Activated gamma-delta T cell (primary cell): ENCODE data around the gene CMIP.

Source experiments
- DNase-seq: peaks from one replicate; lab custom pipeline; 2025; lab: John Stamatoyannopoulos, UW

The CMIP gene

DNA sequence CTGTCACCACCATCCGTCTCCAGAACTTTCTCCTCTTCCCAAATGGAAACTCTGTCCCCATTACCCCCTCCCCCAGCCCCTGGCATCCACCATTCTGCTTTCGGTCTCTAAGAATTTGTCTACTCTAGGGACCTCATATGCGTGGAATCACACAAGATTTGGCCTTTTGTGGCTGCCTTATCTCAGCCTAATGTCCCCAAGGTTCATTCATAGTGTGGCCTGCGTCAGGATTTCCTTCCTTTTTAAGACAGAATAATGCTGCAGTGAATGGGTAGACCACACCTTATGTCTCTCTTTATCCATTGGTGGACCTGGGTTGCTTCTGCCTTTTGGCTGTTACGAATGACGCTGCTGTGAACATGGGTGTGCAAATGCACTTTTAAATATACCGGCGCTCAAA lies 194.7 kb downstream of the CMIP start:
- no peak for DNase-seq

DNA sequence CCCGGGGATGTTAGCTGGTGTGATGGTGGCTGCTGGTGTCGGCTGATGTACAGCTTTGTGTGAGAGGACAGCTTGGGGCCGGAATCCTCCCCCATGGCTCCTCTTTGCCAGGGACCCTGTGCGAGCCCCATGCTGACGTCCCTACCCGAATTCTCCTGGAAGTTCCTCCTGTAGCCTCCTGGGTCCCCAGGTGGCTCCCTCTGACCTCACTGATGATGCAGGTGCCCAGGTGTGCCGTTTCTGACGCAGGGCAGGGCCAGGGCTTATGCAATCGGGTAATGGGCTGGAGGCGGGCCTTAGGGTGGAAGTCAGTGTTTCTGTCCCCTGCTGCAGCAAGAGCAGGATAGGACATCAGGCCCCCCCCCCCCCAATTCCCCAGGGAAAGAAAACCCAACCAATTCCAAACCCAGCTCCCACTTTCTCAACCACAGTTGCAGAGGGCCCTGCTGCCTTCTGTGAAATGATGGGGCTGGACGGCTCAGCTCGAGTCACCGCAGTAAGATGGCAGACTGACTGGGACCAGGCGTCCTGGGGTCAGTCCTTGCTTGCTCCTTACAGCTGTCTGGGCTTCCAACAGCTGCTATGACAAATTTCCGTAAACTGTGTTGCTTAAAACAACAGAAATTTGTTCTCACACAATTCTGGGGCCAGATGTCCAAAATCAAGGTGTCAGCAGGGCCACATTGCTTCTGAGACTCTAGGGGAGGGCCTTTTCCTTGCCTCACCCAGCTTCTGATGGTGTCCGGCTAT lies 195.5 kb downstream of the CMIP start:
- DNase-seq = no peak

DNA sequence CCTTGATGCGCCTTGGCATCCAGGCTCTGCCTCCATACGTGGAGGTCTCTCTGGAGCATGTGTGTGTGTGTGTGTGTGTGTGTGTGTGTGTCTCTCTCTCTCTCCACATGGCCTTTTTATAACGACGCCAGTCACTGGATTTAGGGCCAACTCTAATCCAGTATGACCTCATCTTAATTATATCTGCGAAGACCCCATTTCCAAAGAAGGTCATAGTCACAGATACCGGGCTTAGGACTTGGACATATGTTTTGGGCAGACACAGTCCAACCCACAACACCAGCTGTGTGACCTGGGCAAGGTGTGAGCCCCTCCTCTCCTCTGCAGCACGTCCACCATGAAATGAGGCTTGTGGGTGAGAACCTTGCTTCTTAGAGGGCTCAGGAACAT lies 196.1 kb downstream of the CMIP start:
- no peak for DNase-seq

DNA sequence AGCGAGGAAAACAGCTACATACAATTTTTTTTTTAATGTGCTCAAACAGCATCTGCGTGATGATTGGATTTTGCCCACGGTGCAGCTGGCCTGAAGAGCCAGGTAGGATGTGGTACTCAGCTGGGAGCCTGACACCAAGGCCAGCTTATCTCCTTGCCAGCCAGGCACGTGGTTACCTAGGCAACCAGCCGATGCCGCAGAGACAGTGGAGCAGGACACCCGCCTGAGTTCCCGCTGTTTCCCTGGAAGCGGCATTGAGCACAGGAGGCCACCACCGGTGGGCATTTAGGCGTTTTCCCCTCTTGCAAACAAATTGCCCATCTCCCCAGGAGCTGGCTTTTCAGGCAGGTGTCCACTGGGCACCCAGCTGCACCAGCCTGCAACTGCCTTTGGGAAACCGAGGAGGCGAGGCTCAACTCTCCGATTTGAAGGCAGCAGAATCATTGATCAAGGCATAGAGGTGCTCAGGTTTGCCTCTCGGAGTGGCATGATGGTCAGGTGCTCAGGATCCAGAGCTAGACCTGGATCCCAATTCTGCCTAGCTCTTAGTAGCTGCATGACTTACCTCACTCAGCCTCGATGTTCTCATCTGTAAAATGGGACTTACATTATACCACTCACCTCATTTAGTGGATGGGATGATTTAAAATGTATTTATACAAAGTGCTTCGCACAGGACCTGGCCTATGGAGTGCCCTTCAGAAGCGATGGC lies 196.9 kb downstream of the CMIP start:
- DNase-seq = no peak

DNA sequence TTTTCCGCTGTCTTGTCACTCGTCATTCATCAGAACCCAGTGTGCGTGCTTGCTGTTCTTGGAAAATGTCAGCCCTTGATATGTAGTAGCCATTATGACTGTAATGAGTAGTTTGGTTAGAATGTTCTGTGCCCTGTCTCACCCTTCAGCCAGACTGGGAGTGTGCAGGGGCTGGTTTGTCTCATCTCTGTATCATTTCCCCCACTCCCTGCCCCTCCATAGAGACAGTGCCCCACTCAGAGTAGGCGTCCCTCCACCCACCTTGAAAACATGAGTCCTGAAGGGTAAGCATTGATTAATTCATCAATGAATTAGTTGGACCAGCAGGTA lies 197.5 kb downstream of the CMIP start:
- no peak for DNase-seq

DNA sequence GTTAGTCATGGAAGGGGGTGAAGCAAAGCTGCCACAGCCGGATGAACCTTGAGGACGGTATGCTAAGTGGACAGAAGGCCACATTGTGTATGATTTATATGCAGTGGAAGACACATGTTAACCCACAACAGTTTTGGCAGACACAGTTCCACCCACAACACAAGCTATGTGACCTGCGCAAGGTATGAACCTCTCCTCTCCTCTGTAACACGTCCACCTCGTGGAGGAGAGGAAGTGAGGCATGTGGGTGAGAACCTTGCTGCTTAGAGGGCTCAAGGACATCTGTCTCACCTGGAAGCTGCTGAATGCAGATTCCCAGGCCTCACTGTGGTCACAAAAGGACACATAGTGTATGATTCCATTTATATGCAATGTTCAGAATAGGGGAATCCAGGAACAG lies 198.3 kb downstream of the CMIP start:
- no peak for DNase-seq

DNA sequence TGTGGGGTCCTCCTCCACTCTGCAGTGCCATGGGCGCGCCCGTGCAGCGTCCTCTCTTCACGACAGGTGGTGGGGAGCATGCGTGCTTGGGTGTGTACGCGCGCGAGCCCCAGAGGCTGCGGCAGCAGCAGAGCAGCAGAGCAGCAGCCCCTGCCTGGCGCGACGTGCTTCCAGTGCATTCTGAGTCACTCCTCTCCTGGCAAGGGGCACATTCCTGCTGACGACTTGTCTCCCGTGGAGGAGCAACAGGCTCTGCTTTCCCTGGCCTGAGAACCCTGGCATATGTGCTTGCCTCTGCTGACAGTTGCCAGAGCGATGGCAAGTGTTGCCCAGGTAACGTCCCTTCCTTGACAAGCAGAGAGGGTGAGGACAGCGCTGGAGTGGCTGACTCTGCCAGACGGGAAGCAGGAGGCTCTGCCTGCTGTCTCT lies 200.7 kb downstream of the CMIP start:
- DNase-seq = no peak

DNA sequence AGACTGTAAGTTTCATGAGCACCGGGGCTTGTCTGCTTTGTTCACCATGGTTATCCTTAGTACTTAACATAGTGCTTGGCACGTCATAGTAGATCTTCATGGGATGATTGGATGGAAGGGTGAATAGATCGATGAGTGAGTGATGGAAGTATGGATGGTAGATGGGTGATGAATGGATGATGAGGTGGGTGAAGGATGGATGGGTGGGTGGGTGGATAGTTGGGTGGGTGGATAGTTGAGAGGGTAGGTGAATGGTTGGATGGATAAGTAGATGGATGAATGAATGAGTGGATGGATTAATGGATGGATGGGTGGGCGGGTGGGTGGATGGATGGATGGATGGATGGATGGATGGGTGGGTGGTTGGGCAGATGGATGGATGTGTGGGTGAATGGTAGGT lies 201.3 kb downstream of the CMIP start:
- no peak for DNase-seq

DNA sequence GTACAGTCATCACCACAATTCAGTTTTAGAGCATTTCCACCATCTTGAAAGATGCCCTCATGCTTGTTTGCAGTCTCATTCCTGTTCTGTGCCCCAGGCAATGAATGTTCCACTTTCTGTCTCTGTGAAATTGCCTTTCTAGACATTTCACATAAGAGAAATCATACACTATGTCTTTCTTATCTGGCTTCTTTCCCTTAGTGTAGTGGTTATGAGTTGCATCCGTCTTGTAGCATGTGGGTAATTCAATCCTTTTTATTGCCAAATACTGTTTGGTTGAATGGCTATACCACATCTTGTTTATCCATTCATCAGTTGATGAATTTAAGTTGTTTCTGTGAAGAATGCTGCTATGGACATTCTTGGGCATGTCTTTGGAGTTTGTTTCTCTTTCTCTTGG lies 202.0 kb downstream of the CMIP start:
- DNase-seq = no peak

DNA sequence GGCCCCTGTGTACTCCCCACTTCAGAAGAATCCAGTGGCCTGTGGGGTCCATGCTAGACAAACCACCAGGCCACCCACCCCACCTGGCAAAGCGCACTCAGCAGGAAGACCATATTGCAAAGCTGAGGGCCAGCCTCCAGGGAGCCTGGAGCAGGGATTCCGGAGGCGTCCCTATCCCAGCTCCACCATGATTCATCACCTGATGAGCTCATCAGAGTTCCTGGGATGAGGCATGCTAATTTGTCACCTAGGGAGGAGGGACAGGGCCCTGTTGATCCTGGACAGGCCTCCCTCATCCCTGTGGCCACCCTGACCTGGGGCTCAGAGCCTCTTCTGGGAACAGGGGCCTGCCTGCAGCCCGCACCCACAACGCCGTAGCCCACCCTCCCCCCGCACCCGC lies 202.9 kb downstream of the CMIP start:
- no peak for DNase-seq

DNA sequence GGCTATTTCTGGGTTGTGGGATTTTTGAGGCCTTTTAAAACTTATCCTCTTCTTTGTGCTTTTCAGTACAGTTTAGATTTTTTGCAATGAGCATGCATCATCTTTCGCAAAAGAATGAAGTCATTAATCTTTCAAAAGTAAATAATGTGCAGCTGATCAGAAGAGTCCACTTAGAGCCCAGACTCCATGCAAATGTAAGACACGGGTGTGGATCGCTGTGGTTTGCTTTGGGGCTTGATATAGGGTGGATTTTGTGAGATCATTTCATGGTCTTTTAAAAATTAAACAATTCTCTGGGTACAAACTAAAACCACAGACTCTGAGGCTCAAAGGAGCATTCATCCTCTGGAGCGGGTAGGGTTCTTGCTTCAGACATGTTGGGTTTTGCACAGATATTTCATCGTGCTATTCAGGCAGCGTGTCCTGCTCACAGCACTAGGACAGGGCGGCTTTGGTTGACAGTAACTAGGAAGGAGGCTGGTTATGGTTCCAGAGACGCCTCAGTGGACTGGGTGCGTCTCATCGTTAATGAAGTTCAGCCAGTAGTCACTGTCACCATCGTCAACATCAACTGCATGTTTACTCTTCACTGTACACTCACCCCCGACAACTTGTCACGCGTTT lies 205.1 kb downstream of the CMIP start:
- no peak for DNase-seq

DNA sequence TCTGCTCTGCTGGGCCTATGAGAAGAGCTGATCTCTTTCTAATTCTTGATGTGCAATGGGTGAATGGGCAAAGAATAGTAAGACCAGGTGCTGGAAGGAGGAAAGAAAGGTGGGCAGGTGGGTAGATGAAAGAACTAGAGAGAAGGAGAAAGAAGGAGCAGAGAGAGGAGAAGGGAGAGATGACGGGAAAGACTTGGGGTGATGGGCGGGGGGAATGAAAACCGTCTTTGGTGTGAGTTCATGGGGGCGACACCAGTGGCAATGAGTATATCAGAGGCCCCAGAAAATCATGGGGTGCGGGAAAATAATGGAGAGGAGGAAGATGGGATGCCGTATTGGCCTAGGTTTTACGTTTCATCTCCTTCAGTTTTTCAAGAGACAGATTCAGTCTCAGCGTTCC lies 205.7 kb downstream of the CMIP start:
- no peak for DNase-seq

DNA sequence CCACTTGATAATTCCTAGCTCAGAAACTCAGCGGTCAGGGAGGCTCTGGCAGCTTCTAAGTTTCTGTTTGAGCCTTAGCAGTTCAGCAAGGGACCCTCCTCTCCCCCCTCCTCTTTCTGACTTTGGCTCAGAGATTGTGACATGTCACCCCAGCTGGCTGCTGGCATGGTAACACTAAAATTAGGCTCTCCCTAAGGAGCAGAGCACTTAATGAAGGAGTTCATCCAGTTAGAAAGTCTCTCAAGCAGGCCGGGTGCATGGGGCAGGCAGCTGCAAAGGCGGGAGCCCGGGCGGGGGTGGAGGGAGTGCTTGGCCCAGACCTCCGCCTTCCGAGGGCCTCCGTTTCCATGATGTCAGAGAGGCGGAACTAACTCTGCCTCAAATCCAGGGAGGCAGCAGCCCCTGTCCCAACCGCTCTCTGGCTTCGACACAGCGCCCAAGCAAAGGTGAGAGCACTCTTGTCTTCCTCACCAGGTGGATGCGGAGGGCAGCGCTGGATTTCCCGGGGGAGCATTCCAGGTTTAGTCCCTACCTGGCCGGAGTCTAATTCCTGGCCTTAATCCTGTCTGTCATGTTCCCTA lies 206.5 kb downstream of the CMIP start:
- DNase-seq = no peak

DNA sequence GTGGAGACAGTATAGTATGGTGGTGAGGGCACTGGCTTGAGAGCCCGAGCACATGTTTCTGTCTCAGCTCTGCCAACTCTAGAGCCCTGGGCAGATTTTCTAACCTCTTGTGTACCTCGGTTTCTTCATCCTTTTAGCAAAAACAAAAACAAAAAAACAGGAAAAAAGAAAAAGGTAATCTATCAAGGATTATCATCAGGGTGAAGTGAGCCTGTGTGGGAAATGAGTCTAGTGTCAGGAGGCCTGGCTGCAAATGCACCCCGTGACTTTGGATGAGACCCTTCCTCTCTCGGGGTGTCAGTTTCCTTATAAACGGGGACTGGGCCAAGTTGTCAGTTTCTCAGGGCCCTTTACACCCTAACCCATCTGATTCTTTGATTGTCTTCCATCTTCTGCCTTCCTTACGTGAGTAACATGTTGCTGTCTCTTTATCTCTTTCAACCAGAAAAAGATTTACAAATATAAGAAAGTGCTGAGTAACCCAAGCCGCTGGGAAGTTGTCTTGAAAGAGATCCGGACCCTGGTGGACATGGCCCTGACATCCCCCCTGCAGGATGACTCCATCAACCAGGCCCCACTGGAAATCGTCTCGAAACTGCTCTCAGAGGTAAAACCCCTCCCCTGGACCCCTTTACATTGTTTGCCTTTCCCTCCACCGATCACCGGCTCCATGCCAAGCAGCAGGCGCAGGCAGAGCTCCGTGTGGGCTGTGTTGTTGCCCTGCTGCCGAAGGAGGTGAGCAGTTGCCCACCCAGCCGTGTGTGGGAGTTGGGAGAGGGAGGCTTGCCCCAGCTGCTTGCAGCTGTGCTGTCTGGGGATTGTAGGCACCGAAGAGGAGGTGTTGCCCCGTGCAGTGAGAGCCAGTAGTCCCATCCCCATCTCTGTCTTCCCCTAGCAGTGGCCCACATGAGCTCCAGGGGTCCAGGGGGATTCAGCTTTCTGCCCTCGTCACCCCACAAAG lies 207.4 kb downstream of the CMIP start:
- DNase-seq = no peak

DNA sequence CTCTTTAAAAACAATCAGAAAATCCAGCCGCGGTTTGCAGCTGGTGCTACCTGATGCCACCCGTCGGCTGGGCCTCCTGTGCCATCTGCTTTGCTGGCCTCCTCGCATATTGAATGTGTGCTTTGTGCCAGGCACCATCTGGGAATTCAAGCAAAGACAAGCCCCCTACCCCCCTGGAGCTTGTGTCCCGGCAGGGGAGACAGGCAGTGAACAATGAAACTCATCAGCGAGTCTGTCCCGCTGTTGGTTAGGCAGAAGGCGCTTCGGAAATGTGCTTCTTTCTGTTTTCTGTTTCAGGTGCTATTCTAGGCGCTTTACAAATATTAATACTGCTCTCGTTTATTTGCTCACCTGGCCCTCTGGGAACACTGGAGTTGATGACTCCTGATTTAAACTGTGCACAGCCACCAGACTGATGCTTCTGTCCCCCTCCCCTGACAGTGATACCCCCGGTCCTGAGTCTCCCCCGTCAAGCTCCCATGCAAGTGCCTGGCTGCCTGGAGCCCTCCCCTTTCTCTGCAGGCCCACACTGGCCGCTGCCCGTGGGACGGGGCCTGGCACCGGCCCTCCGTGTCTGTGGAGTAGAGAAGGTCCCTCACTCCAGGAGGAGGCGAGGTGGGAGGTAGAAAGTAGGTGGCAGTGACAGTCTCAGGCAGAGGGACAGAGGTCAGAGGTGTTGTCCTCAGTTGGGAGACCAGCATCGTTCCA lies 208.3 kb downstream of the CMIP start:
- no peak for DNase-seq

DNA sequence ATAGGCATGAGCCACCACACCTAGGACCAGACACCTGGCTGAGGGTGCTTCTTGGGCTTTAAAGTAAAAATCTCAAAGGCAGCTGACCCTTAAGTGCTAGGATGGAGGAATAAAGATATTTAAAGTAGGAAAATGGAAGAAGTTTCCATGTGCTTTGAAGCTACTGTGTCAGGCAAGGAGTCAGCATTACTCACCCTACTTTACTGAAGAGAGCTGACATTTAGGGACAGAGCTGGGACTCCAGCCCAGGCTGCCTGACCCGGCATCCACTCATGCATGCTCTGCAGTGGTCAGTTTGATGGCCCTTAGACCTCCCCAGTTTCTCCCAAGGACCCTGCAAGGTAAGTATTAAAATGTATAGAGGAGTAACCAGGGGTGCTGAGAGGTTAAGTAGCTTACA lies 209.7 kb downstream of the CMIP start:
- DNase-seq = no peak

DNA sequence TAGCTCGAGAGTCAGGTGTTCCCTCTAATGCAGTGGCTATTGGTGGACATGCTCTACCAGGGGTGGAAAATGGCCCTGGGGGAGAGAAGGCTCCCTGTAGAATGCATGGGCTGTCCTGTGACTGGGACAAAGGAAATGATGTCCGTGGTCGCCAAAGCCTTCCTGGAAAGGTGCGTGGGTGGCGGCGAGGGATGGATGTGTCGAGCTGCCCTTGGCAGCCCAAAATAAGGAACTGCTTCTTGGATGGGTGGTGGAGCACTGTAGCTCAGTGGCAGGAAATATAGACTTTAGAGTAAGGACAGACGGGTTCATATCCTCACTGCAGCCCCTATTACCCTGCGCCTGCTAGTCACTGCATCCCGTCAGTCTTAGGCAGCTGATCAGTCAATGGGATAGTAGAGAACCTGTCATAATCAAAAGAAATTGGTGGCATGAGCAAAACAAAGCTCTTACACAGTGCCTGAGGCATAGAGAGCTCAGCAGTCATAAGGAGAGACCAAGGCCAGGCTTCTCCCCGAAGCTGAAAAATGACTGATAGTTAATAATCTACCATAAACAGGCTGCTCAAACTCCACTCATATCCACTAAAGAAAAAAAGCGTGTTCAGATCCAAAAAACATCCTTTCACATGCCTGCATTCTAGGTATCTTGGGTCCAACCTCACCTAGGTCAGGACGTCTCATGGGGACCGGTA lies 211.0 kb downstream of the CMIP start:
- no peak for DNase-seq

DNA sequence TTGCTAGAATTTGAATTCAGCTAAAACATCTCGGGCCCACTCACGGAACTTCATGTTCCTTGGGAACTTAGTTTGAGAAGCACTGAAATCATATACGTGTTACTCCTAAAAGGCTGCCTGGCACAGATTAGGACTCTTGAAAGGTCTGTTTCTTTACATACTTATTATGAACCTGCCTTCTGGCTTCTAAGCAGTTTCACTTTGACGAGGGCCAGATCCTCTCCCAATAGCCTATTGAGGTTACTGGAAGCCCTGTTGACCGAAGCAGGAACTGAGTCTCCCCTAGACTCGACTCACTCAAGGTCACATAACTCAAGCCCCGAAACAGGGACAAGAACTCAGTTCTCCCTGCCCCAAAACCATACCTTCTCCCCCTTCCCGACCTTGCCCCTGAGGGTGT lies 212.6 kb downstream of the CMIP start:
- DNase-seq = no peak

DNA sequence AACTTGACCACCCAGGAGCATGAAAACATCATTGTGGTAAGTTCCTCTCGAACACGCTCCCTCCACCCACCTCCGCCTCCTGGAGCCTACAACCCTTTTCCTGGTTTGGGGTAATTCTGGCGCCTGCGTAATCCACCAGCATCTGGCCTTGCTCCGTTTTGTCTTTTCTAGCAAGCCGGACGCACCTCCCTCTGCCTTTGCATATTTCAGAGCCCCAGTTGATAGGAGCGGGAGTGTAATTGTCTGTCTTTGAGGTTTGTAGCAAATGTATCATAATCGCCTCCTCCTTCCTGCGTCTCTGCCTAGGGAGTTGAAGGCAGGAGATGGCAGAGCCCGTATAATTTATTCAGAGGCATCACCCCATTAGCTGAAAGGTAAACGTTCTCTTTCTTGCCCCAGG lies 213.2 kb downstream of the CMIP start:
- no peak for DNase-seq

DNA sequence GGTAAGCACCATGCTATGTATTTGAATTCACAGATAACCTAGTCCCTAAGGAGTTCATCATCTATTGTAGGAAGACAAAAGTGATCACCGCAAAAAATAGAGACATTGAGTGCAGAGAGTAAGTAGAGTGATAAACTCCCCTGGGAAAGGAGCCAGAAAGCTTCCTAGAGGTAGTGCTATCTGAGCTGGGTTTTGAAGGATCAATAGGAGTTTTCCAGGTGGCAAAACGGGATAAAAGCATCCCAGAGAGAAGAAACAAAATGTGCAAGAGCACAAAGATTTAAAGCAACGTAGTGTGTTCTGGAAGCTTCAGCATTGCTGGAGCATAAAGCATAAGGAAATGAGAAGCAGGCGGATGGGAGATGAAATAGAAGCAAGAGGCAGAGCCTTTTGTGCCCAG lies 213.8 kb downstream of the CMIP start:
- DNase-seq = no peak

DNA sequence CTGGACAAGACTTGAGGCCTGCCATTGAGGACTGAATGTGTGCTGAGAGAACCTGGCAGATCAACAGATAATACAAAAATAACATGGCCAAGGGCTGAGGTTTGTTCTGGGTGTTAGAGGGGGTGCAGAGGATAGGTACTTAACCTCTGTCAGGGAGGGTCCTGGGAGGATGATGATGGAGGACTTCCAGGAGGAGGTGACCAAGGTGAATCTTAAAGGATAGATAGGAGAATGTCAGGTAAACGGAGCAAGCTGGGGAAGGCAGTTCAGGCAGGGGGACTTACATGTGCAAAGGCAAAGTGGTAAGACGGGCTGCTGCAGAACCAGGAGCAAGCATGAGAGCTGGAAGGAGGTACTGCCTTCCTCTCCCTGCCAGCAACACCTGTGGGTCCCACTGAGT lies 214.6 kb downstream of the CMIP start:
- no peak for DNase-seq
